T-helper 22 cell (primary cell): ENCODE data around the gene THSD4.
"Not testable (repeated sequence)": the region's sequence is repeated elsewhere in the genome, so short reads cannot be mapped to it uniquely, and the experiment has no call there.

Experiments used
- DNase-seq: peaks from one replicate; pipeline ENCODE4 v3.0.0-alpha.2; 2020; ENCODE audit warnings: low read depth

The THSD4 gene

GRCh38 chr15:71658827-71659729 lies 543.8 kb downstream of the THSD4 start:
- no peak for DNase-seq

- no peak for DNase-seq
Observed at GRCh38 chr15:71659730-71660067, 544.4 kb downstream of the THSD4 start.

DNA sequence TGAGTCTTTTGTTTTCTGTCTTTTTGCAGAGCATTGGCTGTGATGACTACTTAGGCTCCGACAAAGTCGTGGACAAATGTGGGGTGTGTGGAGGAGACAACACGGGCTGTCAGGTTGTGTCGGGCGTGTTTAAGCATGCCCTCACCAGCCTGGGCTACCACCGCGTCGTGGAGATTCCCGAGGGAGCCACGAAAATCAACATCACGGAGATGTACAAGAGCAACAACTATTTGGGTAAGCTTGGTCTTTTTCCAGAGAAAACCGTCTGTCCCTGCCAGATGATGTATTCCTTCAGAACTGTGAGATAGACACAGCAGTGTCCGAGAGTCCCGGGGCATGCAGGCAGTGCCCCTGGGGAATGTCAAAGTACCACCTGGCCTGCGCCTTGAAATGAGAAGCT lies 545.2 kb downstream of the THSD4 start:
- DNase-seq: no peak

GRCh38 chr15:71662306-71662705 lies 547.0 kb downstream of the THSD4 start:
- no peak for DNase-seq

GRCh38 chr15:71664622-71665021 lies 549.4 kb downstream of the THSD4 start:
- DNase-seq: no peak

DNA sequence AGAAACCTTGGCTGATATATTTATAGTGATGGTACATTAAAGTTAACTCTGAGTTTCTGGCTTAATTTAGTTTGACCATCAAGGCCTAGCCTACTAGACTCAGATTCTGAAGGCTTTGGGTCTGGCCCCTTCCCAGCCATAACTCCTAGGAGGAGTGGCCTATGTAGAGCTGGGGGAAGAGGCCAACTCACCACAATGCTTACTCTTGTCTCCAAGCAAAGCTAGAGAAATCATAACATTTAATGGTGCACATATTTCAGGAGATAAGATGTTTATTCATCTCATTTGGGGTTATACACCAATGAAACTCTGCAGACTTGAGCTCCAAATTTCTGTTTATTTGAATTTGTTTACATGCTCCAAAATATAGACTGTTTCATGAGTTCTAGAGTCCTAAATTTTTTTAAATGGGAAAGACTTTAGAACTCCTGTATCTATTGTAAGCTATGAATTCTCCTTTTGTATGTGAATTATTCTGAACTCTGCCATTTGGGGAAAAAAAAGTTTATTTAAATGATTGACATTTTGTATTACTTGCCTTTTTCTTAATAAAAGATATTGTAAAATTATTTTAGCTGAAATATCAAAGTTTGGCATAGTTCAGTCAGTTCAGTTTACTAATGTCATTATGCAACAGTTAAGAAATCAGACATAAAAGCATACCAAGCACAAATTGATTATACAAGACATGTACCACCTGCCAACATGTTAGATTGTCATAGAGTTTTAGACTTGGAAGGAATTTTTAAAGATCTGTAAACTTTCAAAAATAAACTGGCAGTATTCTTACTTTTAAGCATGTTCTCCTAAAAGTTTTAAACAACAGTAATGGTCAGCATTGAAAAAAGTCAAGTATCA lies 551.7 kb downstream of the THSD4 start:
- no peak for DNase-seq

GRCh38 chr15:71669688-71670087 lies 554.4 kb downstream of the THSD4 start:
- DNase-seq: no peak

DNA sequence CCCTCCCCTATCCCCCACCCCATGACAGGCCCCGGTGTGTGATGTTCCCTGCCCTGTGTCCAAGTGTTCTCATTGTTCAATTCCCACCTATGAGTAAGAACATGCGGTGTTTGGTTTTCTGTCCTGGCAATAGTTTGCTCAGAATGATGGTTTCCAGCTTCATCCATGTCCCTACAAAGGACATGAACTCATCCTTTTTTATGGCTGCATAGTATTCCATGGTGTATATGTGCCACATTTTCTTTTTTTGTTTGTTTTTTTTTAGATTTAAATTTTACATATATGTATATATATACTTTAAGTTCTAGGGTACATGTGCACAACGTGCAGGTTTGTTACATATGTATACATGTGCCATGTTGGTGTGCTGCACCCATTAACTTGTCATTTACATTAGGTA lies 555.0 kb downstream of the THSD4 start:
- DNase-seq: not testable (repeated sequence)

DNA sequence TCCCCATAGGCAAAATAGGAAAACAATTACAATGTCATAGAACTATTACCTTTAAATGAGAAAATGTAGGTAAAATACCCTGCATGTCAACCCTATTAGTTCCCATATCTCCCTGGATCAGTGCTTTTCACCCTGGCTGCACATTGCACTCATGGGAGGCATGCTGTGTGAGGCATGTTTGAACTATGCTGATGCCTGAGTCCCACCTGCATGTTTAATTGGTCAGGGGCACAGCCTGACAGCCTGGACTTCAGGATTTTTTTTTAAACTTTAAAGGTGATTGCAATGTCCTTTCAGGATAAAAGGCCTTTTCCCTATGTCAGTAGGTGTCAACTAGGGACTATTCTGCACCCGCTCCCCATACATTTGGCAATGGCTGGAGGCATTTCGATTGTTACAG lies 559.1 kb downstream of the THSD4 start:
- no peak for DNase-seq

- no peak for DNase-seq
Observed at GRCh38 chr15:71677352-71677751, 562.1 kb downstream of the THSD4 start.

DNA sequence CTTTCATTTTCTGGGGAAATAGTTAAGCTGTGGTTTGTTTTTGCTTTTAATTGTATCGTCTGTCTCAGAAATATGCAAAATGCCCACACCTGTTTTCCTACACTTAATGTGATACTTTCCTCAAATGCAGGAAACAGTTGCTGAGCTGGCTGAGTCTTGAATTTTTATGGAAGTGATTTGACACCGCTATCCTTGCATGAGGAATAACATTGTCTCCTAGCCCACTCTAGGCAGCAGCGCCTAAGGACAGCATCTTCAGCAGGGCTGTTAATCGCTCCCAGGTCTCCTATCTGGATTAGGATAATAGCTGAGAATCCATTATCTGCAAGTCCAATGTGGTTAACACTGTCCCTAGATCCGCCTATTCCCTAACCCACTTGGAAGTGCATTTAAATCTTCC lies 562.5 kb downstream of the THSD4 start:
- DNase-seq: no peak

- no peak for DNase-seq
Observed at GRCh38 chr15:71678191-71678590, 562.9 kb downstream of the THSD4 start.

- no peak for DNase-seq
Observed at GRCh38 chr15:71678605-71679004, 563.3 kb downstream of the THSD4 start.

GRCh38 chr15:71679223-71679792 lies 564.0 kb downstream of the THSD4 start:
- DNase-seq: no peak

DNA sequence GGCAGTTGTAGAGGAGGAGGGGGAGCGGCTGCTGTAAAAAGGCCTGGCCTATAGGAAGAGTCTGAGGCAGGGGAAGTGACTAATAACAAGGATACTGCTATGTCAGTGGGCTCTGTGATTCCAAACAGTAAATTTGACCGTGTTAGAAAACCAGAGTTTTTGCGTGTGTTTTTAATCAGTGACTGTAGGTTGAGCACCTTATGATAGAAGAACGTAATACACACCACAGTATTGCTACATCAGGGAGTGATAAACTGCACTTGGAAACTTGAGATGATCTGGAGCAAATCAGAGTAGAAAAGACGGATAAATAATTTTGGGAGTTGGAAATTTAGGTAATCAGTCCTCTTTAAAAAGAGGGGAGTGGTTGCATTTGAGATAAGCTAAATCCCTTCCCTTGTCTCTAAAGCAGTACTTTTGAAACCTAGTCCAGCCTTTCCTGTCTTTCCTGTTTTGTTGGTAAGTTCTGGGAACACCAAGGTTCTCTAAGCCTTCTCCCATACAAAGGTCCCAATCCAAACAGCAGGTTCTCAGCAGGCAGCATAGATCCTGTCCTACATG lies 564.6 kb downstream of the THSD4 start:
- DNase-seq: no peak

DNA sequence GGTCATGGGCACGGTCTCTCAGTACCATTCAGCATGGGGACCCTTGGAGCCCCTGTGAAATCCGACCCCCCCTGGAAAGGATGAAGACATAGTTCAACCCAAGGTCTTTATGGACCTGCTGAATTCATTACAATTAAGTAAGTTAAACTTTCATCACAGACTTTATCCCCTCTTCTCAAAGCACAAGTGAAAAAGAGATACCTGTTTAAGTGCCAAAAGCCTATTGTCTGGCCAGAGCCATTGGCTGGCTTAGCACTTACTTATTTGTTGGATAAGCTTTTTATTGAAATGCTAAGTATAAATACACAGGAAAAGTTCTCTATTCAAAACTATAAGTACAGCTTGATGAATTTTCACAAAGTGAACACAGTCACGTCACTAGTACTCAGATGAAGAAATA lies 566.7 kb downstream of the THSD4 start:
- DNase-seq: no peak

- no peak for DNase-seq
Observed at GRCh38 chr15:71683411-71684274, 568.4 kb downstream of the THSD4 start.

DNA sequence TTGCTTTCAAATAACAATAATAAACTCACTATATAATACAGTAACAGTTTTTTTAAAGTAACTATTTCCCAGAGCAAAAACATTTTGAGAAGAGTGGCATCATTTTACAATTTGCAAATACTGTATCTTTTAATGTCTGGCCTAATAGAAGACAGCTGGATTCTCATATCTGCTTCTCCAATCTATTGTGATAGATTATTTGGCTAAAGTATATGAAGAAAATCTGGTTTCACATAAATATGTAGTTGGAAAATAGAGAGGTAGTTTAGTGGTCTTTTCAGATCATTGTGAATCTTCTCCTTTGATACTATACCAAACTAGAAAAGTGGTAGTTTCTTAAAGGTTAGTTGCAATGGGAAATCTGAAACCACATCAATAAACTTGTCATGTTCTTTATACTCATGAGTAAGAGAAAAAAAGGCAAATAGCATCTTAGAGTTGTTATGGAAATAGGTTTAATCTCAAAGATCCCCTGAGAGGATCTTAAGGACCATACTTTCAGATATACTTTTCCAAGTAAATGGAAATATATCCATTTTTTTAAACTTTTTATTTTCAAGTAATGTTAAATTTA lies 570.2 kb downstream of the THSD4 start:
- no peak for DNase-seq

GRCh38 chr15:71686221-71687050 lies 571.2 kb downstream of the THSD4 start:
- no peak for DNase-seq

DNA sequence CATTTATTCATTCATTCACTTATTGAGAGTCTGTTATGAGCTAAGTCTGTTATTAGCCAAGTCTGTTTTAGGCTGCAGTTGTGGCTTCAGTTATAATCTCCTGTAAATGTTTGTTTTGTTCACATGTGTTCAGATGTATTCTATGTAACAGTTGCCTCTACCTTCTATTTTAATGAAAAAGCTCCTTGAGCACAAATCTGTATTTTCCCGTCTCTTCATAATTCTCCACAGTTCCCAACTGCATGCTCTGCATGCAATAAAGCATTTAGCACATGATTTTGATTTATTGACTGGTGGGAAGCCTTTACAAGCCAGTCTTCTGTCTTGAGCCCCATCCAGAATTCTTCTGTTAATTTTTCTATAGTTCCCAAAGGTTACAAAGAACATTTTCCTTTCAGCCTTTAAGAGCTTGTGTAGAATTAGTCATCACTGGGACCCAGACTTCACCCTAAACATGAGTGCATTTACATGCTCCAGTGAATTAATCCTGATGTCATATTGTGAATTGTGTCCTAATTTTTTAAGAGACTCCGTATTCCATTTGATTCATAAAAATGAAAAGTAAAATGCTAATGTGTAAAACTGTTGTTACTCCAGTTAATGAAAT lies 572.7 kb downstream of the THSD4 start:
- DNase-seq: no peak
